ENCODE results near the gene COLEC12. TPM values are rescaled to one million over a fixed set of nuclear protein-coding genes. Genes with fewer than 3 reads are reported as not detected.
A peak's percentile ranks its signal among the peaks of the same experiment; 100 is the strongest.

COLEC12 gene
- total RNA-seq, 1 donor from 2014 or later, result 11.6 TPM

DNA sequence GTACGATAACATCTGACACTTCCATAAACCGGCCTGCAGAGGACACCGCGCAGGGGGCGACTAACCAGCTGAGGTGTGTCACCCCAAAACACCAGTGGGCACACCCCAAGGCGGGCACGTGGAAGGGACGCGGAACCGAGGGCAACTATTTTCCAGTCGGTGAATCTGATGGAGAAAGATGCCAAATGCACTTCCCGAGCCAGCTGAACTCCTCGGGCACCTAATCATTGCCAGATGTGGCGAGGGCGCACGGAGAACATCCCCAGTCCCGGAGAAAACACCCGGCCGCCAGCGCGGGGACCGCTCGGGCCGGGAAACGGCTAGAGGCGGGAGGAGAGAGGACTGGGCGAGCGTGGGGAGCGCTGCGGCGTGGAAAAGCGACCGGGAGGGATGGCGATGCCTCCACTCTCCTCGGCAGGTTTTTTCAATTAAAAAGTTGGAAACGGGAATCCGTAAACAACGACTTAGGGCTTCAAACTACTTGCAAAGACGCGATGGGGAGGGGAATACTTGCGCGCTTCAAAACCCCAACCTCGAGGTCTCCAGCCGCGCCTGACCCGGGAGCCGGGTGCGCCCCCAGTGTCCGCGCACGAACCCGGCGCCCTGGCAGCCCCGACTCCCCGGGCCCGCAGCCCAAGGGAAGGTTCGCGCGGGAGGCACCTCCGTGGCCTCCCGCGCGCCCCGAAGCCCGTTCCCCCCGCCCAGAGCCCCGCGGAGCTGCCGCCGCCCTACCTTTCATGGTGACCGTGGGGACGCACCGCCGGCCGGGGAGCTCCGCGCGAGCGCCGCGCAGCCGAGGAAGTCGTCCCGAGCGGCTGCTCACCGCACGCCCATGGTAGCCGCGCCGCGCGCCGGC, 497 bp downstream of the COLEC12 start:
- FAIRE-seq (no peak), DNase-seq (ENCODE audit: low read depth) (peak; percentile 52)
- Mint-ChIP-seq H3K4me1 (ENCODE audit: low read depth, unreplicated experiment) (peaks cover 11% of the 10 kb centered on the region), H3K27ac (ENCODE audit: unreplicated experiment) (peak overlapping the region; percentile 63), H3K36me3 (ENCODE audit: low read depth, unreplicated experiment) (peaks cover 2% of the 10 kb centered on the region), H3K27me3 (ENCODE audit: low read depth, unreplicated experiment) (peaks cover 26% of the 10 kb centered on the region), H3K9me3 (ENCODE audit: unreplicated experiment) (peaks cover 3% of the 10 kb centered on the region), H3K4me3 (ENCODE audit: unreplicated experiment) (peak overlapping the region; percentile 89)
- TF ChIP-seq CTCF (IDR thresholded peaks at IDR 0.05; ENCODE audit: insufficient read depth, low read depth, low read length) (no peak), EZH2 (IDR thresholded peaks at IDR 0.05; ENCODE audit: insufficient read depth, low read length) (no peak)
- no peaks in the 10 kb centered on the region for H3K36me3 ChIP-seq (ENCODE audit: insufficient read depth, low read length)
- H3K4me3 ChIP-seq (ENCODE audit: insufficient read depth, low read depth, low read length), result peak overlapping the region; percentile 68
- H4K20me1 ChIP-seq (ENCODE audit: insufficient read depth, low read length), result peaks cover 4% of the 10 kb centered on the region
- peaks cover 25% of the 10 kb centered on the region for H3K27me3 ChIP-seq (ENCODE audit: insufficient read depth, low read length)
- peak overlapping the region; percentile 71 for H3K27ac ChIP-seq (ENCODE audit: low read depth, low read length)
- H3K4me2 ChIP-seq (ENCODE audit: low read length), result peak overlapping the region; percentile 92
- H3K79me2 ChIP-seq (ENCODE audit: insufficient read depth, low read length), result peaks cover 4% of the 10 kb centered on the region
- peak overlapping the region; percentile 80 for H3K9ac ChIP-seq (ENCODE audit: low read length)
- peak overlapping the region; percentile 53 for H2AFZ ChIP-seq (ENCODE audit: low read depth, low read length)
- no peaks in the 10 kb centered on the region for H3K9me3 ChIP-seq (ENCODE audit: insufficient read depth, low read depth, low read length)
- H3K4me1 ChIP-seq (ENCODE audit: insufficient read depth, low read length), result peaks cover 27% of the 10 kb centered on the region

- H3K79me2 ChIP-seq (ENCODE audit: insufficient read depth, low read length), result peaks cover 4% of the 10 kb centered on the region
- Mint-ChIP-seq H3K4me3 (ENCODE audit: unreplicated experiment) (peak overlapping the region; percentile 89), H3K36me3 (ENCODE audit: low read depth, unreplicated experiment) (peaks cover 2% of the 10 kb centered on the region), H3K4me1 (ENCODE audit: low read depth, unreplicated experiment) (peaks cover 16% of the 10 kb centered on the region), H3K27ac (ENCODE audit: unreplicated experiment) (peak overlapping the region; percentile 63), H3K9me3 (ENCODE audit: unreplicated experiment) (peaks cover 3% of the 10 kb centered on the region), H3K27me3 (ENCODE audit: low read depth, unreplicated experiment) (peaks cover 20% of the 10 kb centered on the region)
- FAIRE-seq, result peak; percentile 43
- H3K4me2 ChIP-seq (ENCODE audit: low read length), result peak overlapping the region; percentile 92
- TF ChIP-seq EZH2 (IDR thresholded peaks at IDR 0.05; ENCODE audit: insufficient read depth, low read length) (no peak), CTCF (IDR thresholded peaks at IDR 0.05; ENCODE audit: insufficient read depth, low read depth, low read length) (no peak)
- peak overlapping the region; percentile 53 for H2AFZ ChIP-seq (ENCODE audit: low read depth, low read length)
- H3K4me3 ChIP-seq (ENCODE audit: insufficient read depth, low read depth, low read length), result peak overlapping the region; percentile 68
- H3K36me3 ChIP-seq (ENCODE audit: insufficient read depth, low read length), result no peaks in the 10 kb centered on the region
- peaks cover 31% of the 10 kb centered on the region for H3K4me1 ChIP-seq (ENCODE audit: insufficient read depth, low read length)
- H3K27ac ChIP-seq (ENCODE audit: low read depth, low read length), result peak overlapping the region; percentile 71
- peak; percentile 93 for DNase-seq (ENCODE audit: low read depth)
- H3K9me3 ChIP-seq (ENCODE audit: insufficient read depth, low read depth, low read length), result no peaks in the 10 kb centered on the region
- no peaks in the 10 kb centered on the region for H4K20me1 ChIP-seq (ENCODE audit: insufficient read depth, low read length)
- peaks cover 20% of the 10 kb centered on the region for H3K27me3 ChIP-seq (ENCODE audit: insufficient read depth, low read length)
- peak overlapping the region; percentile 80 for H3K9ac ChIP-seq (ENCODE audit: low read length)
Measured at GRCh38 chr18:498931-499775, 1.3 kb downstream of the COLEC12 start.
